ENCODE results near the gene TNFRSF9. TPM values are rescaled to one million over a fixed set of nuclear protein-coding genes. Genes with fewer than 3 reads are reported as not detected.

TNFRSF9 gene
- total RNA-seq, 1 experiment from 2014 or later, result not detected

GRCh38 chr1:7931446-7931812 lies 9.2 kb downstream of the TNFRSF9 start:
- H3K27me3 Mint-ChIP-seq (ENCODE audit: low read depth), result peaks cover 15% of the 10 kb centered on the region
- WGBS (ENCODE audit: extremely low coverage, insufficient read length, low lambda C conversion rate), result no CpG with 5 or more reads among the region's 2 CpGs
- H2BK20ac ChIP-seq (ENCODE audit: low read depth, low read length, poor library complexity, severe bottlenecking), result no peak overlapping the region

More at GRCh38 chr1:7931446-7931812, 9.2 kb downstream of the TNFRSF9 start:
- no peak overlapping the region for H3K4me3 Mint-ChIP-seq
- Histone ChIP-seq H3K23ac (ENCODE audit: insufficient read length, low read depth, low read length) (no peak overlapping the region), H3K23me2 (ENCODE audit: insufficient read length, low read depth, low read length, poor library complexity, severe bottlenecking) (no peaks in the 10 kb centered on the region), H3K27me3 (ENCODE audit: insufficient read depth, low read length) (no peaks in the 10 kb centered on the region), H4K20me1 (ENCODE audit: control insufficient read depth, insufficient read depth, insufficient read length) (no peaks in the 10 kb centered on the region), H4K8ac (replicated peaks; ENCODE audit: insufficient read length, low read depth, low read length) (no peak overlapping the region), H3K9me3 (ENCODE audit: control insufficient read depth, low read depth, low read length) (no peaks in the 10 kb centered on the region), H4K91ac (ENCODE audit: insufficient read length, low read depth, low read length) (no peak overlapping the region), H3T11ph (ENCODE audit: low read length) (no peak overlapping the region), H3K56ac (ENCODE audit: insufficient read length, low read depth, low read length) (no peak overlapping the region), H4K5ac (ENCODE audit: insufficient read length, low read depth, low read length) (no peak overlapping the region), H2BK15ac (ENCODE audit: low read depth, low read length) (no peak overlapping the region), H3K4ac (ENCODE audit: low read depth, low read length) (no peak overlapping the region), H2BK5ac (ENCODE audit: insufficient read length, low read length) (no peak overlapping the region), H2AFZ (ENCODE audit: low read length) (no peak overlapping the region), H2BK120ac (ENCODE audit: low read depth, low read length, poor library complexity, severe bottlenecking) (no peak overlapping the region), H3K27ac (ENCODE audit: insufficient read length, low read depth, low read length) (no peak overlapping the region), H3K14ac (ENCODE audit: insufficient read depth, low read length) (no peak overlapping the region), H2BK12ac (ENCODE audit: insufficient read length, low read depth, low read length) (no peak overlapping the region), H3K18ac (ENCODE audit: insufficient read length, low read depth, low read length) (no peak overlapping the region), H3K79me1 (ENCODE audit: insufficient read depth, low read depth, low read length, poor library complexity, severe bottlenecking) (no peaks in the 10 kb centered on the region), H3K4me2 (ENCODE audit: insufficient read depth, insufficient read length, low read length) (no peak overlapping the region), H2AK5ac (ENCODE audit: insufficient read length, low read length) (no peak overlapping the region), H3K79me2 (ENCODE audit: insufficient read depth, low read length) (no peaks in the 10 kb centered on the region), H3K4me1 (ENCODE audit: insufficient read depth, low read length) (no peaks in the 10 kb centered on the region), H3K9ac (ENCODE audit: extremely low read depth, insufficient read length, low read length) (no peak overlapping the region)
- no peaks in the 10 kb centered on the region for H3K4me1 Mint-ChIP-seq
- no peak overlapping the region for H3K27ac Mint-ChIP-seq
- H3K36me3 Mint-ChIP-seq (ENCODE audit: insufficient read depth in 1 of 3, low read depth in 3 of 3), result no peaks in the 10 kb centered on the region
- no peak for DNase-seq
- no peak for TF ChIP-seq CTCF (conservative IDR thresholded peaks at IDR 0.05)
- no peaks in the 10 kb centered on the region for H3K9me3 Mint-ChIP-seq
